BJ (cell line): ENCODE data around the gene BRWD1. TPM values are rescaled to one million over a fixed set of nuclear protein-coding genes. Genes with fewer than 3 reads are reported as not detected.

Source experiments
- CTCF ChIA-PET: fragments of 350-600 bp; formaldehyde crosslinking; extraction: SDS; loops from one replicate; lab custom pipeline; 2021; ENCODE audit warnings: antibody characterized with exemption, inconsistent platforms; lab: Yijun Ruan, JAX
- POLR2A ChIA-PET: fragments of 300-600 bp; sonication (Branson Sonifier 250); formaldehyde crosslinking; extraction: SDS; loops from one replicate; lab custom pipeline; 2021; ENCODE audit warnings: antibody characterized with exemption; lab: Charles Lee
- DNase-seq: peaks from one replicate; pipeline ENCODE4 v3.0.0-alpha.2; 2011; ENCODE audit warnings: low read depth
- H3K27me3 ChIP-seq: 2 replicates; pipeline ENCODE4 v1.6.0; 2011; ENCODE audit warnings: low read length; ENCODE audit not compliant: control insufficient read depth, insufficient read depth
- H3K36me3 ChIP-seq: 2 replicates; pipeline ENCODE4 v1.5.1; 2011; ENCODE audit warnings: low read length; ENCODE audit not compliant: control insufficient read depth, insufficient read depth
- H3K4me3 ChIP-seq: 2 replicates; pipeline ENCODE4 v1.5.1; 2011; ENCODE audit warnings: low read depth, mild to moderate bottlenecking, control low read depth, low read length
- CTCF ChIP-seq: IDR thresholded peaks from 2 replicates; pipeline ENCODE4 v1.5.1; 2011; ENCODE audit warnings: low read depth, mild to moderate bottlenecking, control low read depth, inconsistent platforms, low read length, moderate library complexity; ENCODE audit not compliant: insufficient read depth
- polyA minus RNA-seq: library from RNA; depleted of rRNA, polyadenylated mRNA; stranded (reverse); fragments of >200 nt; gene quantifications from 2 replicates; pipeline ENCODE4 v1.2.3, GENCODE V29; 2011; rRNA and poly(A)+ RNA removed
- polyA plus RNA-seq: library from polyadenylated mRNA; depleted of rRNA; stranded (reverse); fragments of >200 nt; gene quantifications from 2 replicates; pipeline ENCODE4 v1.2.3, GENCODE V29; 2011; rRNA removed

BRWD1 gene
- polyA plus RNA-seq (5.9 and 13.2 TPM in 2 replicates), polyA minus RNA-seq (20.5 and 25.6 TPM in 2 replicates)

GRCh38 chr21:39313571-39314142 lies at the start of gene BRWD1:
BRWD1 (minus strand) TSS chr21:39313632; CDS start chr21:39313491, 141 bp downstream.
- peak within 1 kb of the TSS; percentile 83 for H3K4me3 ChIP-seq
- ChIA-PET POLR2A (no interaction called here), CTCF (interaction anchor here (0.8 to 1.8 kb wide), 3 partner anchors 34 to 74 kb away, joined by 3 to 4 read pairs (median 4); no protein-coding TSS in a partner anchor)
- TF ChIP-seq CTCF = peak; percentile 14; the same call in 1 of the 2 replicates
- H3K36me3 ChIP-seq = no peaks in the 10 kb centered on the region
- DNase-seq = no peak
- H3K27me3 ChIP-seq = no peaks in the 10 kb centered on the region

GRCh38 chr21:39362733-39363132 lies 49.3 kb upstream of the BRWD1 start:
- POLR2A ChIA-PET = no interaction called here
- Histone ChIP-seq H3K4me3 (no peak overlapping the region), H3K27me3 (peaks cover 6% of the 10 kb centered on the region), H3K36me3 (no peaks in the 10 kb centered on the region)
- DNase-seq = no peak
- no peak for TF ChIP-seq CTCF
- CTCF ChIA-PET = interaction anchor here (0.9 to 2.5 kb wide), 3 partner anchors 11 to 25 kb away, joined by 3 to 7 read pairs (median 3); no protein-coding TSS in a partner anchor

- no peak for TF ChIP-seq CTCF
- peaks cover 6% of the 10 kb centered on the region for H3K27me3 ChIP-seq
- H3K36me3 ChIP-seq = no peaks in the 10 kb centered on the region
- no peak overlapping the region for H3K4me3 ChIP-seq
- ChIA-PET POLR2A (no interaction called here), CTCF (interaction anchor here (1.0 kb wide), 1 partner anchor 11 kb away, joined by 3 read pairs; no protein-coding TSS in a partner anchor)
- no peak for DNase-seq
These were observed 46.0 kb upstream of the BRWD1 start for GRCh38 chr21:39359382-39359781.

- Histone ChIP-seq H3K36me3 (no peaks in the 10 kb centered on the region), H3K4me3 (no peak overlapping the region), H3K27me3 (no peaks in the 10 kb centered on the region; the same call in 1 of the 2 replicates)
- no peak for DNase-seq
- ChIA-PET CTCF (no interaction called here), POLR2A (no interaction called here)
- TF ChIP-seq CTCF = no peak
These were observed 39.9 kb upstream of the BRWD1 start for GRCh38 chr21:39353295-39353694.

- no peak for TF ChIP-seq CTCF
- Histone ChIP-seq H3K27me3 (no peaks in the 10 kb centered on the region), H3K4me3 (peak overlapping the region; percentile 36), H3K36me3 (peaks cover 1% of the 10 kb centered on the region; the same call in 1 of the 2 replicates)
- no peak for DNase-seq
- ChIA-PET POLR2A (no interaction called here), CTCF (interaction anchor here (1.0 kb wide), 1 partner anchor 12 kb away, joined by 3 read pairs; no protein-coding TSS in a partner anchor)
These were observed 36.9 kb upstream of the BRWD1 start for GRCh38 chr21:39350094-39351005.
